Measurements from ENCODE around the gene AGL. TPM values are rescaled to one million over a fixed set of nuclear protein-coding genes. Genes with fewer than 3 reads are reported as not detected.
"Not testable (repeated sequence)": the region's sequence is repeated elsewhere in the genome, so short reads cannot be mapped to it uniquely, and the experiment has no call there.

The AGL gene
- total RNA-seq, result 10 to 100 TPM; 45.7 to 54.7 TPM
- long read RNA-seq, donor 1, full-length matches to known transcripts, result 2 of 14 reads
- long read RNA-seq, donor 1, partial matches to known transcripts, result 7 of 14 reads
- long read RNA-seq, donor 1, other reads (novel, unspliced or antisense), result 5 of 14 reads
- long read RNA-seq, donor 2, partial matches to known transcripts, result 8 of 11 reads
- long read RNA-seq, donor 2, other reads (novel, unspliced or antisense), result 3 of 11 reads

GRCh38 chr1:99849744-99850458 lies at the start of gene AGL:
Gene AGL (plus strand): TSS chr1:99850361. CDS start chr1:99851043, 682 bp downstream.
- peak; percentile 94 for DNase-seq (ENCODE audit: low spot score)
- intact Hi-C loops (cut with DNase I), result no loop called here

- no peak for DNase-seq (ENCODE audit: low spot score)
- intact Hi-C loops (cut with DNase I), result loop anchor here in 1 of 2 donors (10.0 kb wide), 1 partner anchor 663 kb away; no protein-coding TSS in a partner anchor
These were observed 48.6 kb upstream of the AGL start for GRCh38 chr1:99801584-99801983.

- intact Hi-C loops (cut with DNase I), result loop anchor here (5.0 to 10.0 kb wide), 2 partner anchors 320 to 658 kb away; no protein-coding TSS in a partner anchor
- DNase-seq (ENCODE audit: low spot score), result no peak
These were observed 43.3 kb upstream of the AGL start for GRCh38 chr1:99806882-99807281.

GRCh38 chr1:99808391-99809115 lies 41.6 kb upstream of the AGL start:
- no peak for DNase-seq (ENCODE audit: low spot score)
- intact Hi-C loops (cut with DNase I), result loop anchor here (5.0 to 10.0 kb wide), 2 partner anchors 319 to 656 kb away; no protein-coding TSS in a partner anchor

GRCh38 chr1:99811075-99811474 lies 39.1 kb upstream of the AGL start:
- DNase-seq (ENCODE audit: low spot score), result no peak
- intact Hi-C loops (cut with DNase I), result loop anchor here in 1 of 2 donors (10.0 kb wide), 1 partner anchor 654 kb away; no protein-coding TSS in a partner anchor

- intact Hi-C loops (cut with DNase I), result loop anchor here in 1 of 2 donors (10.0 kb wide), 1 partner anchor 653 kb away; no protein-coding TSS in a partner anchor
- DNase-seq (ENCODE audit: low spot score), result no peak
These were observed 38.4 kb upstream of the AGL start for GRCh38 chr1:99811747-99812146.

GRCh38 chr1:99814373-99814900 lies 35.7 kb upstream of the AGL start:
- no peak for DNase-seq (ENCODE audit: low spot score)
- intact Hi-C loops (cut with DNase I), result loop anchor here in 1 of 2 donors (10.0 kb wide), 1 partner anchor 650 kb away; no protein-coding TSS in a partner anchor

GRCh38 chr1:99816656-99817055 lies 33.5 kb upstream of the AGL start:
- intact Hi-C loops (cut with DNase I), result loop anchor here in 1 of 2 donors (10.0 kb wide), 1 partner anchor 648 kb away; no protein-coding TSS in a partner anchor

GRCh38 chr1:99818063-99818699 lies 32.0 kb upstream of the AGL start:
- no peak for DNase-seq (ENCODE audit: low spot score)
- intact Hi-C loops (cut with DNase I), result loop anchor here in 1 of 2 donors (10.0 kb wide), 1 partner anchor 647 kb away; no protein-coding TSS in a partner anchor

More at GRCh38 chr1:99816656-99817055, 33.5 kb upstream of the AGL start:
- DNase-seq (ENCODE audit: low spot score), result no peak

GRCh38 chr1:99820546-99820945 lies 29.6 kb upstream of the AGL start:
- intact Hi-C loops (cut with DNase I), result no loop called here
- no peak for DNase-seq (ENCODE audit: low spot score)

GRCh38 chr1:99825098-99825497 lies 25.1 kb upstream of the AGL start:
- intact Hi-C loops (cut with DNase I), result no loop called here
- DNase-seq (ENCODE audit: low spot score), result no peak

- intact Hi-C loops (cut with DNase I), result no loop called here
- DNase-seq (ENCODE audit: low spot score), result no peak
These were observed 24.5 kb upstream of the AGL start for GRCh38 chr1:99825702-99826101.

GRCh38 chr1:99827970-99828369 lies 22.2 kb upstream of the AGL start:
- intact Hi-C loops (cut with DNase I), result no loop called here
- no peak for DNase-seq (ENCODE audit: low spot score)

GRCh38 chr1:99829269-99829668 lies 20.9 kb upstream of the AGL start:
- intact Hi-C loops (cut with DNase I), result no loop called here
- DNase-seq (ENCODE audit: low spot score), result no peak

- intact Hi-C loops (cut with DNase I); DNase-seq (ENCODE audit: low spot score): not testable (repeated sequence)
These were observed 16.2 kb upstream of the AGL start for GRCh38 chr1:99833911-99834310.

- intact Hi-C loops (cut with DNase I); DNase-seq (ENCODE audit: low spot score): not testable (repeated sequence)
These were observed 13.7 kb upstream of the AGL start for GRCh38 chr1:99836171-99837103.

GRCh38 chr1:99840353-99840752 lies 9.8 kb upstream of the AGL start:
- intact Hi-C loops (cut with DNase I), result loop anchor here in 1 of 2 donors (2.0 kb wide), 1 partner anchor 64 kb away; no protein-coding TSS in a partner anchor
- not testable (repeated sequence) for DNase-seq (ENCODE audit: low spot score)

GRCh38 chr1:99843760-99844159 lies 6.4 kb upstream of the AGL start:
- DNase-seq (ENCODE audit: low spot score), result no peak
- intact Hi-C loops (cut with DNase I), result no loop called here

Data from posterior vena cava (tissue), 2 donors.